Measurements from ENCODE around the gene FBN2.

DNA sequence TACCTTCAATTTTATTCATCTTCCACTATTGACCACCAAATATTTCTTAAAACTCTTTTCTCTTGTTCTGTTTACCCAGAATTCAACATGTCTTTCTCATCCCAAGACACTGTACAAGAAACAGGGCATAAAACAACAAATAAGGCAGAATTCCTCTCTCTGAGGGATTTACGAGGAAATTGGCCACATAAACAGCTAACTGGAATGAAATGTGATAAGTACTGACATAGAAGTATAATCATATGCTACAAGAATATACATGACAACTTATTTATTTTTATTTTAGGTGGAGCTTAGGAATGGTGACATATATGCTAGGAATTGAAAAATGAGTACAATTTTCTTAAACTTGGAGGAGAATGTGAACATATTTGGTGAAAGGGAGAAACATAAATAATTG lies 48.8 kb upstream of the FBN2 start:
- TF ChIP-seq TRIM24 (IDR thresholded peaks at IDR 0.05): no peak
- no peak for TF ChIP-seq SIRT6 (IDR thresholded peaks at IDR 0.05; ENCODE audit: low read depth, low read length)
- TF ChIP-seq, protein P1, sequence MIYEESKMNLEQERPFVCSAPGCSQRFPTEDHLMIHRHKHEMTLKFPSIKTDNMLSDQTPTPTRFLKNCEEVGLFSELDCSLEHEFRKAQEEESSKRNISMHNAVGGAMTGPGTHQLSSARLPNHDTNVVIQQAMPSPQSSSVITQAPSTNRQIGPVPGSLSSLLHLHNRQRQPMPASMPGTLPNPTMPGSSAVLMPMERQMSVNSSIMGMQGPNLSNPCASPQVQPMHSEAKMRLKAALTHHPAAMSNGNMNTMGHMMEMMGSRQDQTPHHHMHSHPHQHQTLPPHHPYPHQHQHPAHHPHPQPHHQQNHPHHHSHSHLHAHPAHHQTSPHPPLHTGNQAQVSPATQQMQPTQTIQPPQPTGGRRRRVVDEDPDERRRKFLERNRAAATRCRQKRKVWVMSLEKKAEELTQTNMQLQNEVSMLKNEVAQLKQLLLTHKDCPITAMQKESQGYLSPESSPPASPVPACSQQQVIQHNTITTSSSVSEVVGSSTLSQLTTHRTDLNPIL (CRISPR knock-in tag; IDR thresholded peaks at IDR 0.05): no peak
- no peak for TF ChIP-seq TEAD4 (IDR thresholded peaks at IDR 0.05; ENCODE audit: low read length)
- no peak for TF ChIP-seq TEAD4 (CRISPR knock-in tag; IDR thresholded peaks at IDR 0.05; ENCODE audit: borderline replicate concordance)
- no peak for TF ChIP-seq HEY1 (CRISPR knock-in tag; IDR thresholded peaks at IDR 0.05; ENCODE audit: borderline replicate concordance)
- TF ChIP-seq CBFA2T3 (IDR thresholded peaks at IDR 0.05): no peak
- TF ChIP-seq TBP (optimal IDR thresholded peaks at IDR 0.05; ENCODE audit: low read depth, low read length): no peak
